GM12874 (cell line): ENCODE measurements around the gene HOXD1.

Source experiments
- CTCF ChIP-seq: IDR thresholded peaks from 2 replicates; pipeline ENCODE4 v1.5.1; 2011; ENCODE audit warnings: low read depth, mild to moderate bottlenecking, control low read depth, low read length, moderate library complexity; ENCODE audit not compliant: insufficient read depth

HOXD1 gene

GRCh38 chr2:176150584-176151441 lies 37.7 kb upstream of the HOXD1 start:
- no peak for TF ChIP-seq CTCF

GRCh38 chr2:176151442-176152287 lies 36.8 kb upstream of the HOXD1 start, which contains the start of gene HOXD4:
Gene HOXD4 (plus strand): TSS chr2:176151550. CDS start chr2:176151634, 84 bp downstream.
- no peak for TF ChIP-seq CTCF

GRCh38 chr2:176152350-176153181 lies 35.9 kb upstream of the HOXD1 start:
- no peak for TF ChIP-seq CTCF

GRCh38 chr2:176154576-176155252 lies 33.8 kb upstream of the HOXD1 start:
- no peak for TF ChIP-seq CTCF

- no peak for TF ChIP-seq CTCF
Measured at GRCh38 chr2:176155356-176156044, 33.0 kb upstream of the HOXD1 start.

- no peak for TF ChIP-seq CTCF
Measured at GRCh38 chr2:176156301-176156806, 32.1 kb upstream of the HOXD1 start.
